CD4-positive, alpha-beta T cell (primary cell): Measurements from ENCODE around the gene ZNF764. TPM values are rescaled to one million over a fixed set of nuclear protein-coding genes. Genes with fewer than 3 reads are reported as not detected.
A peak's percentile ranks its signal among the peaks of the same experiment; 100 is the strongest.

Experiments used
- ATAC-seq: fragments of 200-7000 bp; cut with Tn5 transposase; one replicate; pipeline ENCODE4 v1.10.0; 2022; ENCODE audit warnings: mild to moderate bottlenecking; ENCODE audit not compliant: poor library complexity
- CTCF ChIA-PET: fragments of 350-600 bp; sonication (Branson Sonifier 250); formaldehyde crosslinking; loops from one replicate; lab custom pipeline; 2021; ENCODE audit warnings: antibody characterized with exemption, inconsistent platforms; lab: Charles Lee
- POLR2A ChIA-PET: fragments of 350-600 bp; sonication (Branson Sonifier 250); formaldehyde crosslinking; loops from one replicate; lab custom pipeline; 2021; ENCODE audit warnings: antibody characterized with exemption, inconsistent platforms; lab: Charles Lee
- DNase-seq, 14 experiments: peaks; one replicate each; pipeline ENCODE4 v3.0.0-alpha.2; 2013 to 2020; ENCODE audit warnings: mixed read lengths in 2 of 14
- H3K27ac ChIP-seq, 2 donors: one replicate each; pipeline versions ENCODE4 v1.5.1 to v1.7.0; 2013; ENCODE audit warnings: low read length in 2 of 2, low read depth in 1 of 2, mild to moderate bottlenecking in 1 of 2
- H3K27me3 ChIP-seq, 2 experiments: 1 replicate in 1 of 2; 2 replicates in 1 of 2; pipeline versions ENCODE4 v1.6.1 to v1.7.0; 2013; ENCODE audit warnings: low read length in 2 of 2, control low read depth in 1 of 2, mild to moderate bottlenecking in 1 of 2, moderate library complexity in 1 of 2; ENCODE audit not compliant: insufficient read depth in 2 of 2, control insufficient read depth in 1 of 2
- H3K36me3 ChIP-seq: one replicate; pipeline ENCODE4 v1.6.1; 2013; ENCODE audit warnings: low read length, control low read depth; ENCODE audit not compliant: insufficient read depth
- H3K4me1 ChIP-seq: one replicate; pipeline ENCODE4 v1.6.1; 2013; ENCODE audit warnings: low read length, control low read depth; ENCODE audit not compliant: insufficient read depth
- H3K4me3 ChIP-seq: one replicate; pipeline ENCODE4 v1.5.1; 2013; ENCODE audit warnings: mild to moderate bottlenecking, low read length, moderate library complexity
- H3K9me3 ChIP-seq, 2 experiments: 1 replicate in 1 of 2; 2 replicates in 1 of 2; pipeline versions ENCODE4 v1.6.1 to v1.7.0; 2013; ENCODE audit warnings: low read length in 2 of 2, mild to moderate bottlenecking in 2 of 2, control low read depth in 1 of 2, moderate library complexity in 1 of 2; ENCODE audit not compliant: control insufficient read depth in 1 of 2, insufficient read depth in 1 of 2
- H3K27ac Mint-ChIP-seq: one replicate; pipeline ENCODE4 v1.8.0; 2020; ENCODE audit warnings: mixed read lengths
- H3K27me3 Mint-ChIP-seq: one replicate; pipeline ENCODE4 v1.8.0; 2021; ENCODE audit warnings: mixed read lengths
- H3K36me3 Mint-ChIP-seq: one replicate; pipeline ENCODE4 v1.8.0; 2021; ENCODE audit warnings: low read depth, mixed read lengths
- H3K4me1 Mint-ChIP-seq: one replicate; pipeline ENCODE4 v1.8.0; 2021; ENCODE audit warnings: low read depth, mixed read lengths
- H3K4me3 Mint-ChIP-seq: one replicate; pipeline ENCODE4 v1.8.0; 2020; ENCODE audit warnings: mild to moderate bottlenecking, mixed read lengths
- H3K9me3 Mint-ChIP-seq: one replicate; pipeline ENCODE4 v1.8.0; 2020; ENCODE audit warnings: mixed read lengths
- CTCF ChIP-seq: fragments of 200-600 bp; IDR thresholded peaks from one replicate; pipeline ENCODE4 v1.8.0; 2022; ENCODE audit warnings: antibody characterized with exemption, mild to moderate bottlenecking
- intact Hi-C, 2 experiments: fragments of 100-400 bp; cut with DNase I in 1 of 2; cut with micrococcal nuclease in 1 of 2; formaldehyde crosslinking; loops; one replicate each; pipeline versions ENCODE4 v1.15.1 to v1.9.0; 2023 to 2025; cut with DNase I, micrococcal nuclease
- total RNA-seq, 174 experiments: library from RNA in 2 of 174; stranded (reverse) in 2 of 174; gene quantifications; one replicate each; pipeline ENCODE4 v1.2.3 and lab custom pipeline; 2021 to 2026

ZNF764 gene
- total RNA-seq, 2 experiments from 2014 or later = 20.4 to 22.9 TPM

- Mint-ChIP-seq H3K36me3 (peaks cover 63% of the 10 kb centered on the region), H3K4me3 (no peak overlapping the region), H3K27me3 (no peaks in the 10 kb centered on the region), H3K9me3 (no peaks in the 10 kb centered on the region), H3K4me1 (peaks cover 15% of the 10 kb centered on the region), H3K27ac (no peak overlapping the region)
- Histone ChIP-seq H3K27me3 (no peaks in the 10 kb centered on the region), H3K4me3 (no peak overlapping the region), H3K4me1 (peaks cover 17% of the 10 kb centered on the region), H3K27ac (no peak overlapping the region), H3K9me3 (no peaks in the 10 kb centered on the region), H3K36me3 (peaks cover 34% of the 10 kb centered on the region)
- no peak for TF ChIP-seq CTCF
- ChIA-PET POLR2A (no interaction called here), CTCF (no interaction called here)
- ATAC-seq (no peak), DNase-seq (peak in 1 of 14 experiments; percentile 21)
- intact Hi-C loops = no loop called here
Measured at GRCh38 chr16:30604316-30604947, 46.3 kb upstream of the ZNF764 start.

GRCh38 chr16:30603945-30604315 lies 45.8 kb upstream of the ZNF764 start:
- ChIA-PET CTCF (no interaction called here), POLR2A (no interaction called here)
- Mint-ChIP-seq H3K4me1 (peaks cover 10% of the 10 kb centered on the region), H3K36me3 (peaks cover 58% of the 10 kb centered on the region), H3K4me3 (no peak overlapping the region), H3K27ac (no peak overlapping the region), H3K27me3 (no peaks in the 10 kb centered on the region), H3K9me3 (no peaks in the 10 kb centered on the region)
- intact Hi-C loops = no loop called here
- Histone ChIP-seq H3K36me3 (peaks cover 34% of the 10 kb centered on the region), H3K4me1 (peaks cover 12% of the 10 kb centered on the region), H3K27ac (no peak overlapping the region), H3K4me3 (no peak overlapping the region), H3K9me3 (no peaks in the 10 kb centered on the region), H3K27me3 (no peaks in the 10 kb centered on the region)
- TF ChIP-seq CTCF = no peak
- ATAC-seq = no peak
- DNase-seq = no peak

- Mint-ChIP-seq H3K9me3 (no peaks in the 10 kb centered on the region), H3K4me3 (no peak overlapping the region), H3K36me3 (peaks cover 53% of the 10 kb centered on the region), H3K27ac (no peak overlapping the region), H3K4me1 (peaks cover 9% of the 10 kb centered on the region), H3K27me3 (no peaks in the 10 kb centered on the region)
- no peaks in the 10 kb centered on the region for H3K27me3 ChIP-seq
- peaks cover 7% of the 10 kb centered on the region for H3K4me1 ChIP-seq
- peaks cover 34% of the 10 kb centered on the region for H3K36me3 ChIP-seq
- ATAC-seq = no peak
- no peak overlapping the region for H3K27ac ChIP-seq
- ChIA-PET POLR2A (interaction anchor here (0.9 to 1.4 kb wide), 3 partner anchors 17 to 51 kb away, joined by 3 read pairs; partner anchors contain the start of genes ZNF764 and ZNF785), CTCF (interaction anchor here (0.5 to 2.8 kb wide), 3 partner anchors 13 to 172 kb away, joined by 3 to 11 read pairs (median 3); partner anchors contain the start of gene DCTPP1)
- no peak for TF ChIP-seq CTCF
- H3K4me3 ChIP-seq = no peak overlapping the region
- DNase-seq = peak in 2 of 14 experiments; percentile 20 to 26
- intact Hi-C loops = no loop called here
- H3K9me3 ChIP-seq = no peaks in the 10 kb centered on the region
Measured at GRCh38 chr16:30602616-30603277, 44.6 kb upstream of the ZNF764 start.
